Smooth muscle cell of trachea (primary cell): Measurements from ENCODE around the gene CD69. TPM values are rescaled to one million over a fixed set of nuclear protein-coding genes. Genes with fewer than 3 reads are reported as not detected.

Experiments used
- total RNA-seq: library from RNA; depleted of rRNA; stranded (reverse); fragments of >200 nt; gene quantifications from 2 replicates; pipeline ENCODE4 v1.2.1, GENCODE V29; 2014

CD69 gene
- total RNA-seq: not detected in 2 replicates

GRCh38 chr12:9760699-9761418 lies at the start of gene CD69:
Gene CD69 (minus strand): TSS chr12:9760901. CDS start chr12:9760820, 81 bp downstream.

GRCh38 chr12:9732921-9733461 lies 27.7 kb downstream of the CD69 start, which contains the start of gene CLECL1:
Gene CLECL1 (minus strand): TSS chr12:9733097.

Other genes starting within 250 kb of the CD69 start
- not detected in 2 replicates for gene KLRB1, start 153.0 kb downstream of the CD69 start, total RNA-seq
- 2.3 and 4.1 TPM in 2 replicates for gene CLEC2D, start 91.2 kb downstream of the CD69 start, total RNA-seq
- not detected in 2 replicates for gene CLECL1, start 27.8 kb downstream of the CD69 start, total RNA-seq
- gene KLRF1, start 66.6 kb upstream of the CD69 start, total RNA-seq: 0.15 TPM in 1 of 2 replicates, not detected in the other
- gene CLEC2B, start 108.5 kb upstream of the CD69 start, total RNA-seq: 14.2 and 19.3 TPM in 2 replicates
- gene KLRF2, start 120.6 kb upstream of the CD69 start, total RNA-seq: not detected in 2 replicates
- gene CLEC2A, start 171.5 kb upstream of the CD69 start, total RNA-seq: not detected in 2 replicates
- not detected in 2 replicates for gene CLEC12A, start 210.5 kb upstream of the CD69 start, total RNA-seq
- not detected in 2 replicates for gene CLEC1B, start 238.2 kb upstream of the CD69 start, total RNA-seq
- gene CLEC12B, start 249.7 kb upstream of the CD69 start, total RNA-seq: 0.17 TPM in 1 of 2 replicates, not detected in the other